Thymus (tissue), 11 donors: ENCODE measurements around the gene FAM187B. TPM values are rescaled to one million over a fixed set of nuclear protein-coding genes. Genes with fewer than 3 reads are reported as not detected.

Experiments
- DNase-seq, 9 donors: peaks; one replicate each; pipeline ENCODE4 v3.0.0-alpha.2; 2013; ENCODE audit warnings: low spot score in 9 of 9, low read depth in 6 of 9, missing footprints in 1 of 9
- H3K27ac ChIP-seq, 2 donors: one replicate each; pipeline ENCODE4 v1.5.1; 2013; ENCODE audit warnings: control low read depth in 1 of 2, low read depth in 1 of 2, low read length in 1 of 2, mild to moderate bottlenecking in 1 of 2, moderate library complexity in 1 of 2
- H3K27me3 ChIP-seq, 2 donors: one replicate each; pipeline ENCODE4 v1.5.1; 2013; ENCODE audit warnings: low read length in 1 of 2; ENCODE audit not compliant: control insufficient read depth in 2 of 2, insufficient read depth in 1 of 2
- H3K36me3 ChIP-seq, 2 donors: one replicate each; pipeline ENCODE4 v1.5.1; 2013; ENCODE audit warnings: low read length in 1 of 2, mild to moderate bottlenecking in 1 of 2, moderate library complexity in 1 of 2; ENCODE audit not compliant: control insufficient read depth in 2 of 2, insufficient read depth in 2 of 2
- H3K4me1 ChIP-seq, 2 donors: one replicate each; pipeline ENCODE4 v1.5.1; 2013; ENCODE audit warnings: low read length in 2 of 2; ENCODE audit not compliant: control insufficient read depth in 2 of 2, insufficient read depth in 2 of 2
- H3K4me3 ChIP-seq, 2 donors: one replicate each; pipeline ENCODE4 v1.5.1; 2013; ENCODE audit warnings: low read length in 2 of 2, control low read depth in 1 of 2, mild to moderate bottlenecking in 1 of 2
- H3K9me3 ChIP-seq, 2 donors: one replicate each; pipeline ENCODE4 v1.5.1; 2013; ENCODE audit warnings: low read length in 1 of 2, mild to moderate bottlenecking in 1 of 2; ENCODE audit not compliant: control insufficient read depth in 2 of 2, insufficient read depth in 1 of 2
- WGBS: extraction: QIAGEN DNeasy Blood & Tissue Kit; methylation state at CpG from one replicate; pipeline ENCODE4 v1.1.7; 2013; 5-methylcytosine and 5-hydroxymethylcytosine counted together
- polyA plus RNA-seq: library from polyadenylated mRNA; stranded (reverse); fragments of 200-250 nt; gene quantifications from one replicate; pipeline ENCODE4 v1.2.3, GENCODE V29; 2013
- total RNA-seq: library from RNA; stranded (reverse); fragments of 120-200 nt; gene quantifications from one replicate; pipeline ENCODE4 v1.2.4, GENCODE V29; 2013
- donor health status: healthy.

The FAM187B gene
- total and polyA plus RNA-seq, 2 donors: 0.09 TPM; not detected in 1

- DNase-seq: no peak
- no peaks in the 10 kb centered on the region for H3K9me3 ChIP-seq
- peaks cover 0 to 2% of the 10 kb centered on the region in 2 donors for H3K36me3 ChIP-seq
- no peak overlapping the region for H3K4me3 ChIP-seq
- H3K4me1 ChIP-seq: peaks cover 3 to 18% of the 10 kb centered on the region in 2 donors
- 85% methylated on average over 7 of the region's 7 CpGs for WGBS
- H3K27ac ChIP-seq: no peak overlapping the region
- peaks cover 0 to 4% of the 10 kb centered on the region in 2 donors for H3K27me3 ChIP-seq
These were observed 36.0 kb upstream of the FAM187B start for GRCh38 chr19:35264268-35265125.

- Histone ChIP-seq H3K27me3 (peaks cover 0 to 4% of the 10 kb centered on the region in 2 donors), H3K4me1 (peaks cover 3 to 18% of the 10 kb centered on the region in 2 donors), H3K4me3 (no peak overlapping the region), H3K27ac (no peak overlapping the region), H3K36me3 (peaks cover 0 to 2% of the 10 kb centered on the region in 2 donors), H3K9me3 (no peaks in the 10 kb centered on the region)
- WGBS: 81% methylated on average over 17 of the region's 17 CpGs
- DNase-seq: no peak
These were observed 33.7 kb upstream of the FAM187B start for GRCh38 chr19:35262101-35262761.

GRCh38 chr19:35261356-35262100 lies 33.0 kb upstream of the FAM187B start:
- Histone ChIP-seq H3K4me3 (no peak overlapping the region), H3K27ac (no peak overlapping the region), H3K9me3 (no peaks in the 10 kb centered on the region), H3K36me3 (peaks cover 0 to 2% of the 10 kb centered on the region in 2 donors), H3K4me1 (peaks cover 0 to 13% of the 10 kb centered on the region in 2 donors), H3K27me3 (peaks cover 0 to 4% of the 10 kb centered on the region in 2 donors)
- no peak for DNase-seq
- 92% methylated on average over 12 of the region's 12 CpGs for WGBS

- peaks cover 0 to 2% of the 10 kb centered on the region in 2 donors for H3K36me3 ChIP-seq
- WGBS: 92% methylated on average over 10 of the region's 10 CpGs
These were observed 32.3 kb upstream of the FAM187B start for GRCh38 chr19:35260694-35261304.

GRCh38 chr19:35257113-35257461 lies 28.5 kb upstream of the FAM187B start:
- no peak overlapping the region for H3K4me3 ChIP-seq
- DNase-seq: no peak
- no peaks in the 10 kb centered on the region for H3K4me1 ChIP-seq
- H3K36me3 ChIP-seq: no peaks in the 10 kb centered on the region
- no peak overlapping the region for H3K27ac ChIP-seq
- no peaks in the 10 kb centered on the region for H3K9me3 ChIP-seq
- WGBS: 94% methylated on average over 9 of the region's 9 CpGs
- no peaks in the 10 kb centered on the region for H3K27me3 ChIP-seq

More at GRCh38 chr19:35260694-35261304, 32.3 kb upstream of the FAM187B start:
- Histone ChIP-seq H3K9me3 (no peaks in the 10 kb centered on the region), H3K4me3 (no peak overlapping the region), H3K4me1 (peaks cover 0 to 9% of the 10 kb centered on the region in 2 donors), H3K27me3 (peaks cover 0 to 4% of the 10 kb centered on the region in 2 donors), H3K27ac (no peak overlapping the region)
- no peak for DNase-seq

- WGBS: 82% methylated on average over 2 of the region's 2 CpGs
- H3K36me3 ChIP-seq: no peaks in the 10 kb centered on the region
- no peak overlapping the region for H3K4me3 ChIP-seq
- H3K27ac ChIP-seq: no peak overlapping the region
- no peaks in the 10 kb centered on the region for H3K9me3 ChIP-seq
- H3K27me3 ChIP-seq: no peaks in the 10 kb centered on the region
- no peak for DNase-seq
- H3K4me1 ChIP-seq: no peaks in the 10 kb centered on the region
These were observed 28.0 kb upstream of the FAM187B start for GRCh38 chr19:35256566-35256965.

GRCh38 chr19:35254341-35255297 lies 26.1 kb upstream of the FAM187B start:
- no peaks in the 10 kb centered on the region for H3K36me3 ChIP-seq
- 96% methylated on average over 17 of the region's 17 CpGs for WGBS
- DNase-seq: no peak
- H3K4me3 ChIP-seq: no peak overlapping the region
- H3K27me3 ChIP-seq: peaks cover 5 to 12% of the 10 kb centered on the region in 2 donors
- no peaks in the 10 kb centered on the region for H3K4me1 ChIP-seq
- H3K27ac ChIP-seq: no peak overlapping the region
- no peaks in the 10 kb centered on the region for H3K9me3 ChIP-seq
